ENCODE results near the gene ACACA.

GRCh38 chr17:37438141-37438540, 31.5 kb upstream of the ACACA start:
- TF ChIP-seq CTCF (conservative IDR thresholded peaks at IDR 0.05; ENCODE audit: low read depth in 2 of 2) (peak; percentile 59 to 73), EZH2 (IDR thresholded peaks at IDR 0.05; ENCODE audit: low read depth, unreplicated experiment) (no peak), EZH2phosphoT487 (IDR thresholded peaks at IDR 0.05; ENCODE audit: unreplicated experiment) (no peak), POLR2AphosphoS5 (IDR thresholded peaks at IDR 0.05; ENCODE audit: low read depth) (no peak), ETS1 (IDR thresholded peaks at IDR 0.05) (no peak)

Measured in GM23338 (cell line).